ENCODE data around the gene FFAR2. TPM values are rescaled to one million over a fixed set of nuclear protein-coding genes. Genes with fewer than 3 reads are reported as not detected.

FFAR2 gene
- total RNA-seq, 1 experiment from 2014 or later, result not detected

DNA sequence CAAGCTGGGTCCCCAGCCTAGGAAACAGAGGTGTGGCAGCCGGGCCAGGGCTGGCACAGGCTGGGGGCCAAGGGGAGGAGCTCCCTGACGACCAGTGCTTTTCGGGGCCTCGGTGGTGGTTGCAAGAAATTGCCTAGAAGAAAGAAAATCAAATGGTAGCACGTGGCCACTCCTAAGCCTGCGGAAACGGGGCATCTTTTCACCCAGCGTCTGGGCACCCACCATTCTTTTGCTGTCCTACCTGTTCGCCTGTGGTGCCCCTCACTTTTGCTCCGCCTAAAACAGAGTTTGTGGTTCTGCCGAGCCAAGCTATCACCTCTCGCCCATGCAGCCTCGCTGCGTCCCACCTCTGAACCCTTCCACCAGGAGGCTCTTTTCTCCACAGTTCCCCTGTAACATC lies 49.3 kb downstream of the FFAR2 start:
- intact Hi-C loops (cut with micrococcal nuclease), result no loop called here
- ATAC-seq, result no peak
- ChIA-PET POLR2A (interaction anchor here (1.8 kb wide), 1 partner anchor 13 kb away, joined by 5 read pairs; no protein-coding TSS in a partner anchor), CTCF (interaction anchor here (0.6 to 1.2 kb wide), 2 partner anchors 13 to 430 kb away, joined by 3 to 5 read pairs; no protein-coding TSS in a partner anchor), RAD21 (ENCODE audit: low non-redundant PET in 1 of 2, low total read pairs in 2 of 2, uncharacterized antibody in 2 of 2, unreplicated experiment in 2 of 2) (no interaction called here)
- Histone ChIP-seq H3K4me1 (ENCODE audit: control insufficient read depth in 1 of 2, insufficient read depth in 2 of 2, low read length in 2 of 2) (peaks cover 4 to 11% of the 10 kb centered on the region in 2 experiments; a peak in 3 of 4 replicates), H3K9me3 (ENCODE audit: control insufficient read depth in 1 of 2, insufficient read depth in 1 of 2, low read depth in 1 of 2, low read length in 2 of 2) (no peaks in the 10 kb centered on the region), H3K9me2 (ENCODE audit: insufficient read depth) (no peaks in the 10 kb centered on the region), H3K27ac (ENCODE audit: low read depth, low read length) (no peak overlapping the region), H3K4me3 (replicated peaks in 1 of 2; ENCODE audit: low read depth in 1 of 2, low read length in 2 of 2) (no peak overlapping the region), H3K4me2 (ENCODE audit: low read length) (no peak overlapping the region), H3K9ac (ENCODE audit: low read length) (no peak overlapping the region), H4K20me1 (ENCODE audit: insufficient read depth) (no peaks in the 10 kb centered on the region), H3K79me2 (ENCODE audit: insufficient read depth, low read length) (no peaks in the 10 kb centered on the region), H2AFZ (ENCODE audit: low read depth, low read length, poor library complexity, severe bottlenecking) (no peak overlapping the region), H3K27me3 (ENCODE audit: insufficient read depth, low read length) (no peaks in the 10 kb centered on the region), H3K36me3 (ENCODE audit: control insufficient read depth in 1 of 2, insufficient read depth in 2 of 2, low read length in 2 of 2) (peaks cover 17 to 20% of the 10 kb centered on the region in 2 experiments; a peak in 3 of 4 replicates)
- TF ChIP-seq SIN3A (IDR thresholded peaks at IDR 0.05; ENCODE audit: low read depth) (no peak), RAD21 (IDR thresholded peaks at IDR 0.05; ENCODE audit: low read depth) (no peak)
- TF ChIP-seq, protein P1, sequence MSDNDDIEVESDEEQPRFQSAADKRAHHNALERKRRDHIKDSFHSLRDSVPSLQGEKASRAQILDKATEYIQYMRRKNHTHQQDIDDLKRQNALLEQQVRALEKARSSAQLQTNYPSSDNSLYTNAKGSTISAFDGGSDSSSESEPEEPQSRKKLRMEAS (IDR thresholded peaks at IDR 0.05), result no peak
- DNase-seq (ENCODE audit: low read depth, low spot score), result no peak
- BruUV-seq (replicated peaks), result no TSS peak

DNA sequence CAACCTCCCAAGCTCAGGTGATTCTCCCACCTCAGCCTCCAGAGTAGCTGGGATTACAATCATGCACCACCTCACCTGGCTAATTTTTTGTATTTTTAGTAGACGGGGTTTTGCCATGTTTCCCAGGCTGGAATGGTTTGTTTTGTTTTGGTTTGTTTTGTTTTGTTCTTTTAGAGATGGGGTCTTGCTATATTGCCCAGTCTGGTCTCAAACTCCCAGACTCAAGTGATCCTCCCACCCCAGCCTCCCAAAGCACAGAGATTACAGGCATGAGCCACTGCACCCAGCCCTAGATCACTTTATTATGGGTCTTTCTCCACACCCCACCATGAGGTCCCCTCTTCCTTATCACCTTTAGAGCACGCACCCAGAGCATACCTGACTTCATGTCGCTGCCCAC lies 50.2 kb downstream of the FFAR2 start:
- RAD21 ChIA-PET (ENCODE audit: low non-redundant PET in 1 of 2, low total read pairs in 2 of 2, uncharacterized antibody in 2 of 2, unreplicated experiment in 2 of 2), result no interaction called here
- H3K9ac ChIP-seq (ENCODE audit: low read length), result no peak overlapping the region
- CTCF ChIA-PET, result no interaction called here
- no peak overlapping the region for H3K27ac ChIP-seq (ENCODE audit: low read depth, low read length)
- H3K9me2 ChIP-seq (ENCODE audit: insufficient read depth), result no peaks in the 10 kb centered on the region
- no peak for TF ChIP-seq YY1 (IDR thresholded peaks at IDR 0.05; ENCODE audit: extremely low read depth, insufficient replicate concordance, low read depth, low read length)
- TF ChIP-seq, protein P2, sequence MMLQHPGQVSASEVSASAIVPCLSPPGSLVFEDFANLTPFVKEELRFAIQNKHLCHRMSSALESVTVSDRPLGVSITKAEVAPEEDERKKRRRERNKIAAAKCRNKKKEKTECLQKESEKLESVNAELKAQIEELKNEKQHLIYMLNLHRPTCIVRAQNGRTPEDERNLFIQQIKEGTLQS (IDR thresholded peaks at IDR 0.05), result no peak
- TF ChIP-seq, protein P1 (IDR thresholded peaks at IDR 0.05), result no peak
- no peak for TF ChIP-seq TCF7L2 (IDR thresholded peaks at IDR 0.05; ENCODE audit: borderline replicate concordance, extremely low read depth, insufficient read depth, insufficient read length)
- TF ChIP-seq, protein P3, sequence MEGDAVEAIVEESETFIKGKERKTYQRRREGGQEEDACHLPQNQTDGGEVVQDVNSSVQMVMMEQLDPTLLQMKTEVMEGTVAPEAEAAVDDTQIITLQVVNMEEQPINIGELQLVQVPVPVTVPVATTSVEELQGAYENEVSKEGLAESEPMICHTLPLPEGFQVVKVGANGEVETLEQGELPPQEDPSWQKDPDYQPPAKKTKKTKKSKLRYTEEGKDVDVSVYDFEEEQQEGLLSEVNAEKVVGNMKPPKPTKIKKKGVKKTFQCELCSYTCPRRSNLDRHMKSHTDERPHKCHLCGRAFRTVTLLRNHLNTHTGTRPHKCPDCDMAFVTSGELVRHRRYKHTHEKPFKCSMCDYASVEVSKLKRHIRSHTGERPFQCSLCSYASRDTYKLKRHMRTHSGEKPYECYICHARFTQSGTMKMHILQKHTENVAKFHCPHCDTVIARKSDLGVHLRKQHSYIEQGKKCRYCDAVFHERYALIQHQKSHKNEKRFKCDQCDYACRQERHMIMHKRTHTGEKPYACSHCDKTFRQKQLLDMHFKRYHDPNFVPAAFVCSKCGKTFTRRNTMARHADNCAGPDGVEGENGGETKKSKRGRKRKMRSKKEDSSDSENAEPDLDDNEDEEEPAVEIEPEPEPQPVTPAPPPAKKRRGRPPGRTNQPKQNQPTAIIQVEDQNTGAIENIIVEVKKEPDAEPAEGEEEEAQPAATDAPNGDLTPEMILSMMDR (IDR thresholded peaks at IDR 0.05 in 2 of 3, conservative IDR thresholded peaks at IDR 0.05 in 1 of 3; ENCODE audit: borderline replicate concordance in 1 of 3, insufficient read depth in 1 of 3, low read depth in 2 of 3, low read length in 2 of 3), result no peak
- TF ChIP-seq FOSL1 (IDR thresholded peaks at IDR 0.05; ENCODE audit: low read depth), result no peak
- TF ChIP-seq EZH2 (IDR thresholded peaks at IDR 0.05), result no peak
- TF ChIP-seq EGR1 (IDR thresholded peaks at IDR 0.05; ENCODE audit: low read depth), result no peak
- TF ChIP-seq SP1 (IDR thresholded peaks at IDR 0.05; ENCODE audit: low read depth), result no peak
- no peak for TF ChIP-seq SRF (IDR thresholded peaks at IDR 0.05; ENCODE audit: low read depth)
- no peak for TF ChIP-seq ELF1 (IDR thresholded peaks at IDR 0.05; ENCODE audit: borderline replicate concordance, low read depth)
- no peak for TF ChIP-seq SIN3A (IDR thresholded peaks at IDR 0.05; ENCODE audit: low read depth)
- no peak for TF ChIP-seq EZH2phosphoT487 (IDR thresholded peaks at IDR 0.05; ENCODE audit: borderline replicate concordance)
- TF ChIP-seq ZFX (IDR thresholded peaks at IDR 0.05), result no peak
- no peak for TF ChIP-seq POLR2A (IDR thresholded peaks at IDR 0.05; ENCODE audit: borderline replicate concordance, extremely low read depth, insufficient read depth, insufficient read length)
- no peak for TF ChIP-seq CEBPB (IDR thresholded peaks at IDR 0.05; ENCODE audit: low read depth)
- TF ChIP-seq ZNF274 (IDR thresholded peaks at IDR 0.05; ENCODE audit: low read depth, low read length), result no peak
- H4K20me1 ChIP-seq (ENCODE audit: insufficient read depth), result no peaks in the 10 kb centered on the region
- POLR2A ChIA-PET, result interaction anchor here (1.8 kb wide), 1 partner anchor 12 kb away, joined by 5 read pairs; no protein-coding TSS in a partner anchor
- ATAC-seq, result no peak
- no peak overlapping the region for H2AFZ ChIP-seq (ENCODE audit: low read depth, low read length, poor library complexity, severe bottlenecking)
- BruUV-seq (replicated peaks), result no TSS peak
- peaks cover 4 to 11% of the 10 kb centered on the region in 2 experiments; a peak in 3 of 4 replicates for H3K4me1 ChIP-seq (ENCODE audit: control insufficient read depth in 1 of 2, insufficient read depth in 2 of 2, low read length in 2 of 2)
- H3K79me2 ChIP-seq (ENCODE audit: insufficient read depth, low read length), result no peaks in the 10 kb centered on the region
- no peak overlapping the region for H3K4me2 ChIP-seq (ENCODE audit: low read length)
- DNase-seq (ENCODE audit: low read depth, low spot score), result no peak
- no peaks in the 10 kb centered on the region for H3K9me3 ChIP-seq (ENCODE audit: control insufficient read depth in 1 of 2, insufficient read depth in 1 of 2, low read depth in 1 of 2, low read length in 2 of 2)
- no peaks in the 10 kb centered on the region for H3K27me3 ChIP-seq (ENCODE audit: insufficient read depth, low read length)
- H3K4me3 ChIP-seq (replicated peaks in 1 of 2; ENCODE audit: low read depth in 1 of 2, low read length in 2 of 2), result no peak overlapping the region
- intact Hi-C loops (cut with micrococcal nuclease), result no loop called here
- H3K36me3 ChIP-seq (ENCODE audit: control insufficient read depth in 1 of 2, insufficient read depth in 2 of 2, low read length in 2 of 2), result peaks cover 20 to 23% of the 10 kb centered on the region in 2 experiments; a peak in 3 of 4 replicates
